ENCODE results near the gene OTOG. TPM values are rescaled to one million over a fixed set of nuclear protein-coding genes. Genes with fewer than 3 reads are reported as not detected.

Gene OTOG
- total RNA-seq, 1 experiment from 2014 or later = not detected

DNA sequence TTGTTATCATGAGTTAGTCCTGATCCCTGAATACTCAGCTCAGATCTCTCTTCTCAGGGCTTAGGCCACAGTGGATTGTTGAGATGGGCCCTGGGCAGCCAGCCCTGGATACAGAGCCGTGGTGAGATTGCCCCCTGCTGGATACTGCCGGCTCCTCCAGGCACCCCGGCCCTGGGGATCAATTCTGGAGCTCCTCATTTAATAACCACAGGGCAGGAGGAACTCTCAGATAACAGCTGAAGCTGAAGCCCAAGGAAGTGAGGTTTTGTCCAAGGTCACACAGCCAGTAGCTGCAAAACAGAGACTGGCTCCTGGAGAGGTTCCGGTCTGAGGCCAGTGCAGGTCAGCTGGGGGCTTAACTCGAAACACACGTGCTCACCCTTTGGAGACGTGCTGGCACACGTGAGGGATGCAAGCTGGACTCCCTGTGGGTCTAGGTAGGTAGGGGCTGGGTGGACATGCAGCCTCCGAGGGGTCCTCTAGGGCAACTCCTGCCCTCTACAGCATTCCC, 18.8 kb upstream of the OTOG start:
- TF ChIP-seq EZH2phosphoT487 (IDR thresholded peaks at IDR 0.05; ENCODE audit: borderline replicate concordance, low read length) (no peak), EZH2 (IDR thresholded peaks at IDR 0.05; ENCODE audit: low read length, unreplicated experiment) (no peak)
- TF ChIP-seq, protein P1, sequence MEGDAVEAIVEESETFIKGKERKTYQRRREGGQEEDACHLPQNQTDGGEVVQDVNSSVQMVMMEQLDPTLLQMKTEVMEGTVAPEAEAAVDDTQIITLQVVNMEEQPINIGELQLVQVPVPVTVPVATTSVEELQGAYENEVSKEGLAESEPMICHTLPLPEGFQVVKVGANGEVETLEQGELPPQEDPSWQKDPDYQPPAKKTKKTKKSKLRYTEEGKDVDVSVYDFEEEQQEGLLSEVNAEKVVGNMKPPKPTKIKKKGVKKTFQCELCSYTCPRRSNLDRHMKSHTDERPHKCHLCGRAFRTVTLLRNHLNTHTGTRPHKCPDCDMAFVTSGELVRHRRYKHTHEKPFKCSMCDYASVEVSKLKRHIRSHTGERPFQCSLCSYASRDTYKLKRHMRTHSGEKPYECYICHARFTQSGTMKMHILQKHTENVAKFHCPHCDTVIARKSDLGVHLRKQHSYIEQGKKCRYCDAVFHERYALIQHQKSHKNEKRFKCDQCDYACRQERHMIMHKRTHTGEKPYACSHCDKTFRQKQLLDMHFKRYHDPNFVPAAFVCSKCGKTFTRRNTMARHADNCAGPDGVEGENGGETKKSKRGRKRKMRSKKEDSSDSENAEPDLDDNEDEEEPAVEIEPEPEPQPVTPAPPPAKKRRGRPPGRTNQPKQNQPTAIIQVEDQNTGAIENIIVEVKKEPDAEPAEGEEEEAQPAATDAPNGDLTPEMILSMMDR (conservative IDR thresholded peaks at IDR 0.05; ENCODE audit: low read depth, low read length) = peak; percentile 85
- ATAC-seq = peak; percentile 96
- Histone ChIP-seq H3K79me2 (ENCODE audit: low read length) (no peaks in the 10 kb centered on the region), H3K4me1 (ENCODE audit: insufficient read depth, low read length) (no peaks in the 10 kb centered on the region), H3K4me2 (ENCODE audit: low read length) (no peak overlapping the region), H3K4me3 (ENCODE audit: low read length) (no peak overlapping the region), H2AFZ (ENCODE audit: low read length) (no peak overlapping the region), H4K20me1 (ENCODE audit: low read length) (no peaks in the 10 kb centered on the region), H3K36me3 (ENCODE audit: low read depth, low read length) (no peaks in the 10 kb centered on the region), H3K27ac (ENCODE audit: low read length) (no peak overlapping the region), H3K9me2 (replicated peaks; ENCODE audit: low read length) (no peaks in the 10 kb centered on the region), H3K9me3 (ENCODE audit: low read length) (no peaks in the 10 kb centered on the region), H3F3A (ENCODE audit: low read length, unreplicated experiment) (no peaks in the 10 kb centered on the region), H3K9ac (ENCODE audit: low read length) (no peak overlapping the region), H3K27me3 (ENCODE audit: low read length) (peaks cover 34% of the 10 kb centered on the region)
- BruUV-seq (replicated peaks) = no TSS peak
- POLR2A ChIA-PET (ENCODE audit: unreplicated experiment) = no interaction called here
- CTCF ChIA-PET = interaction anchor here (0.6 to 1.7 kb wide), 7 partner anchors 17 to 176 kb away, joined by 3 to 13 read pairs (median 4); partner anchors contain the start of gene KCNJ11
- DNase-seq = peak; percentile 65
- intact Hi-C loops (cut with micrococcal nuclease) = loop anchor here (1.0 kb wide), 1 partner anchor 144 kb away; no protein-coding TSS in a partner anchor

DNA sequence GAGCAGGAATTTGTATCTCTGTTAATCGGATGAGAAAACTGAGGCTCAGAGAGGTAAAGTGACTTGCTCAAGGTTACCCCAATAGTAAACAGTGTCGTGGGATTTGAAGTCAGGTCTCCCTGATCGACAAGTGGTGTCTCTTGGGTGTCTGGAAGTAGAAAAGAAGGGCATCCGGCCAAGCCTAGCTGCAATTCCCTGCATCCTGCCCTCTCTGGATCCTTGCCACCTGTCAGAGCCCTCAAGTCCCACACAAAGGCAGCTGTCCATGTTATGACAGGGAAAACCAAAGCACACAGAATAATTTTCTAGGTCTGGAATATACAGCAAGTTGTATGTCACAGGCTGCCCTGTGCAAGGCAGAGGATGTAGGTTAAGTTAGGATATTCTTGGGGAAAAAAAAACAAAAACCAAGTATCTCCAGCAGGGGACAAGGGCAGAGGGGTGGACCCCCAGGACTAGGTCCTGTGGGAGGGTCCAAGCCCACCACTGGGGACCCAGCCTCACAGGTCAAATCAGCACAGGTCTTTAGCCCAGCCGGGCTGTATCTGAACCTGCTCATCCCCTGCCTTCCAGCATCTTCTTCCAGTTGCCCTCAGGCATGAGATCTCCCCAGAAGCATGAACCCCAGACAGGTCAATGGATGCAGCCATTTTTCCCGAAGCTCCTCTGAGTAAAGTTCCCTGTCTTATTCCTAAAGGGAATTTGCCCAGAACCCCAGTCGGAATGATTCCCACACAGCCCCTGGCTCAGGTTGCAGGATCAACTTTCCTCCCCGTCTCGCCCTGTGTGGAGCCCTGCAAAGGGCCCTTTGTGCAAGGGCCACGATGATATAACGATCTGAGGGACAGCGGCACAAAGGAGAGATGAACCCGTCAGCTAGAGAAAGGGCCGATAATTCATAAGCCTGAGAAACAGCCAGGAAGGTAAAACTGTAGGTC, 17.9 kb upstream of the OTOG start:
- Histone ChIP-seq H3K27me3 (ENCODE audit: low read length) (peaks cover 40% of the 10 kb centered on the region), H3K36me3 (ENCODE audit: low read depth, low read length) (no peaks in the 10 kb centered on the region), H2AFZ (ENCODE audit: low read length) (no peak overlapping the region), H3K27ac (ENCODE audit: low read length) (no peak overlapping the region), H3K4me2 (ENCODE audit: low read length) (no peak overlapping the region), H3K9me3 (ENCODE audit: low read length) (no peaks in the 10 kb centered on the region), H3K4me3 (ENCODE audit: low read length) (no peak overlapping the region), H3K9me2 (replicated peaks; ENCODE audit: low read length) (no peaks in the 10 kb centered on the region), H4K20me1 (ENCODE audit: low read length) (no peaks in the 10 kb centered on the region), H3K9ac (ENCODE audit: low read length) (no peak overlapping the region), H3K4me1 (ENCODE audit: insufficient read depth, low read length) (no peaks in the 10 kb centered on the region), H3F3A (ENCODE audit: low read length, unreplicated experiment) (no peaks in the 10 kb centered on the region), H3K79me2 (ENCODE audit: low read length) (no peaks in the 10 kb centered on the region)
- ATAC-seq (no peak), DNase-seq (no peak)
- CTCF ChIA-PET = no interaction called here
- TF ChIP-seq, protein P1 (conservative IDR thresholded peaks at IDR 0.05; ENCODE audit: low read depth, low read length) = no peak
- TF ChIP-seq EZH2 (IDR thresholded peaks at IDR 0.05; ENCODE audit: low read length, unreplicated experiment) = no peak
- no peak for TF ChIP-seq EZH2phosphoT487 (IDR thresholded peaks at IDR 0.05; ENCODE audit: borderline replicate concordance, low read length)
- BruUV-seq (replicated peaks) = no TSS peak
- POLR2A ChIA-PET (ENCODE audit: unreplicated experiment) = no interaction called here
- intact Hi-C loops (cut with micrococcal nuclease) = loop anchor here (1.0 kb wide), 1 partner anchor 145 kb away; no protein-coding TSS in a partner anchor

GRCh38 chr11:17529844-17530185, 17.2 kb upstream of the OTOG start:
- no peak overlapping the region for H3K9ac ChIP-seq (ENCODE audit: low read length)
- DNase-seq (no peak), ATAC-seq (no peak)
- H2AFZ ChIP-seq (ENCODE audit: low read length) = no peak overlapping the region
- POLR2A ChIA-PET (ENCODE audit: unreplicated experiment) = no interaction called here
- no peaks in the 10 kb centered on the region for H3K4me1 ChIP-seq (ENCODE audit: insufficient read depth, low read length)
- H3K4me2 ChIP-seq (ENCODE audit: low read length) = no peak overlapping the region
- H3K27me3 ChIP-seq (ENCODE audit: low read length) = peaks cover 40% of the 10 kb centered on the region
- no peaks in the 10 kb centered on the region for H3F3A ChIP-seq (ENCODE audit: low read length, unreplicated experiment)
- BruUV-seq (replicated peaks) = no TSS peak
- TF ChIP-seq EZH2 (IDR thresholded peaks at IDR 0.05; ENCODE audit: low read length, unreplicated experiment) = no peak
- TF ChIP-seq, protein P1 (conservative IDR thresholded peaks at IDR 0.05; ENCODE audit: low read depth, low read length) = no peak
- no peak for TF ChIP-seq EZH2phosphoT487 (IDR thresholded peaks at IDR 0.05; ENCODE audit: borderline replicate concordance, low read length)
- no peaks in the 10 kb centered on the region for H3K79me2 ChIP-seq (ENCODE audit: low read length)
- intact Hi-C loops (cut with micrococcal nuclease) = no loop called here
- no peak overlapping the region for H3K27ac ChIP-seq (ENCODE audit: low read length)
- H3K4me3 ChIP-seq (ENCODE audit: low read length) = no peak overlapping the region
- CTCF ChIA-PET = no interaction called here
- no peaks in the 10 kb centered on the region for H3K9me2 ChIP-seq (replicated peaks; ENCODE audit: low read length)
- H4K20me1 ChIP-seq (ENCODE audit: low read length) = no peaks in the 10 kb centered on the region
- H3K9me3 ChIP-seq (ENCODE audit: low read length) = no peaks in the 10 kb centered on the region
- H3K36me3 ChIP-seq (ENCODE audit: low read depth, low read length) = no peaks in the 10 kb centered on the region
